Activated naive CD4-positive, alpha-beta T cell (primary cell): ENCODE measurements around the gene PRXL2C.
"Not testable (repeated sequence)": the region's sequence is repeated elsewhere in the genome, so short reads cannot be mapped to it uniquely, and the experiment has no call there.

ENCODE experiments used
- DNase-seq, 4 experiments: peaks; one replicate each; lab custom pipeline; 2025; lab: John Stamatoyannopoulos, UW

PRXL2C gene

DNA sequence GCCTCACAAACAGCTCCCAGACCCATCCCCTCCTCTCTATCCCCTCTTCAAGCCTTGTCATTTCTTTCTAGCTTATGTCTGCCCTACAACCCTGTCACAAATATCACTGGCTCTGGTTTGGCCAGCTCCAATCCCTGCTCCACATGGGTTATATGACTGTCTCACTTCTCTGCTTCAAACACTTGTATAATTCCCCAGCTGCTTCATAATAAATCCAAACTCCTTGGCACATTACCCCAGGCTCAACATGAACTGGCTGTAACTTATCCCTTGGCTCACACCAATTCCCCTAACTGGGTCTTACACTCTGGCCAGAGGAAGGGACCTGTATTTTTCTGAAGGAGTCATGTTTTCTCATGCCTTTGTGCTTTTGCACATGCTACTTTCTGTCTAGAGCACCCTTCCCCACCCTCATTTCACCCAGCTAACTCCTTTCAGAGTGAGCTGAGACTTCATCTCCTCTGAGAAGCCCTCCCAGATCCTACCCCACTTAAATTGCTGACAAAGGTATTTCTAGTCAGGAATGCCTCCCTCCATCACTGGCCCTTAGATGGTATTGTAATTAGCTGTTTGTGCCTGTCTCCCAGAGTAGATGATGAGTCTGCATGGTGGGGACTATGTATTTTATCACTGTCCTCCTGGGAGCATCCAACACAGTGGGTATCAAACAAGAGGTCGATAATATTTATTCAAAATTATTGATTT is 5.3 kb downstream of the PRXL2C start:
- no peak for DNase-seq

DNA sequence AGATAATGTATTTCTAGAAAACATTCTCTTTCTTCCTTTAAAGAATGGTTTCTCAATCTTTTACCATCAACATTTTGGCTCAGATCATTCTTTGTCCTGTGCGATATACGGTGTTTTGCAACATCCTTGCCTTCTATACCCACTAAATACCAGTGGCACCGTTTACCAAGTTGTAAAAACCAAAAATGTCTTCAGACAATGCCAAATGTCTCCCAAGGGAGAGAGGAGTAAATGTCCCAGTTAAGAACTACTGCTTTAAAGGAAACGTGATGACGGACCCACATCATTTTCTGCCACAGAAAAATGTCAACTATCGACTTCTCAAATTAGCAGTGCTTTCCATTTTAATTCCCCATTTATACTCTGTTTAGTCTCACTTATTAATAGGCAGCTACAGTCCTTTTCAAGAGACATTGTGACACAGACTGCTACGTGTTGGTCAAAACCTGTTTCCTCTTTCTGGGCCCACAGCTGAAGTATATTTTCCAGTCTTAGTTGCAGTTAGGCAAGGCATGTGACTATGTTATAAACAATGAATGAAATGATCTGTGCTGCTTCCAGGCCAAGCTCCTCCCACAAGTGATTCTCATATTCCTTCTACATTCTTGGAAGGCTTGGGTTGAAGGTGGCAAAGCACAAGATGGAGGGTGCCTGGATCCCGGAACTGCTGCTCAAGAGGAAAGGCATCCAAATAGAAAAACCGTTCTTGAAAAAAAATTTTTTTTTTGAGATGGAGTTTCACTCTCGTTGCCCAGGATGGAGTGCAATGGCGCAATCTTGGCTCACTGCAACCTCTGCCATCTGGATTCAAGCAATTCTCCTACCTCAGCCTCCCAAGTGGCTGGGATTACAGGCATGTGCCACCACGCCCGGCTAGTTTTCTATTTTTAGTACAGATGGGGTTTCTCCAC is 8.8 kb downstream of the PRXL2C start:
- DNase-seq = no peak

DNA sequence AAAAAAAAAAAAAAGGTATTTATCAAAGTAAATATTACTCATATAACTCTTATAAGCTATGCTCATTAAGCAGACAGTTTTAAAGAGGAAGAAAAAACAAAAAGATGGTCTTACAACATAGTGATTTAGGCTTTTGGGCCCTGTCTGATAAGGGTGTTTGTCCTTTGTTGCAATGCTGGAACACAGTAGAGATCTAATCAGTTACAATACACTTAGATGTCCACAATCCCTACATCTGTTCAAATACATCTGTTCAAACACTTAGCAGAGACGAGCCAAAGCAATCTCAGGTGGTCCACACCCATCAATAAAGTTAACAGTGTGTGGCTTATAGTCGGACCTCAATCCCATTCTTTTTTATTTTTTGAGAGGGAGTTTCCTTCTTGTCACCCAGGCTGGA is 11.0 kb downstream of the PRXL2C start:
- no peak for DNase-seq

DNA sequence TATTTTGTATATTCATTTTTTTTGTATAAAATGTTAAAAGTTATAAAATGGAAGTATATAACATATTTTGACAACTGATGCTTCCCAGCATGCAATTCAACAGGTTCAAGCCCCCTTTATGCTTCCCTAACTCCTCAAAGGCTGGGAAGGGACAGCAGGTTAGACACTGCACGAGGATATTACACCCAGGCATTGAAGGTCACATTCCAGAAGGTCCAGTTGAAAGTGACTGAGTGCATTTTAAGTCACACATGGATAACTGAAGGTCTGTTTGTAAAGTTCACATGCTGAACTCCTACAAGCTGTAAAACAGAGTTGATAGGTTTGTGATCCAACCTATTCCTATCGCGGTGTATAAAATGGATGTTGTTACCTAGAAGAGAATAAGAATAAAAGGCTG is 13.6 kb downstream of the PRXL2C start:
- no peak for DNase-seq

DNA sequence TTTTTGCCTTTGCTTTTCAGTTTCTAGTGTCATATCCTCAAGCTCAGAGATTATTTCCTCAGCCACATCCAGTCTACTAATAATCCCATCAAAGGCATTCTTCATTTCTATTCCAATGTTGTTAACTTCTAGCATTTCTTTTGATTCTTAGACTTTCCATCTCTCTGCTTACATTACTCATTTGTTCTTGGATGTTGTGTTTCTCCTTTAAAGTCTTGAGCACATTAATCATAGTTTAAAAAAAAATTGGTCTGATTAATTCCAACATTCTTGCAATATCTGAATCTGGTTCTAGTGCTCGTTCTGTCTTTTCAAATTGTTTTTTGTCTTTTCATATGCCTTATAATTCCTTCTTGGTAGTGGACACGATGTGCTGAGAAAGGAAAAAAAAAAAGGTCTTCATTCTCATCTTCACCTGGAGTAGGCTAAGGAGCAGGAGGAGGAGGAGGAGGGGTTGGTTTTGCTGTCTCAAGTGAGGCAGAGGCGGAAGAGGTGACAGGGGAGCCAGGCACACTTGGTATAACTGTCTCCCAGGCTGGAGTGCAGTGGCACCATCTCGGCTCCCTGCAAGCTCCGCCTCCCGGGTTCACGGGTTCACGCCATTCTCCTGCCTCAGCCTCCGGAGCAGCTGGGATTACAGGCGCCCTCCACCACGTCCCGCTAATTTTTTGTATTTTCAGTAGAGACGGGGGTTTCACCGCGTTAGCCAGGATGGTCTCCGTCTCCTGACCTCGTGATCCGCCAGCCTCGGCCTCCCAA is 16.3 kb downstream of the PRXL2C start:
- no peak for DNase-seq

- DNase-seq = no peak
Observed at GRCh38 chr9:96636368-96636767, 18.7 kb downstream of the PRXL2C start.

DNA sequence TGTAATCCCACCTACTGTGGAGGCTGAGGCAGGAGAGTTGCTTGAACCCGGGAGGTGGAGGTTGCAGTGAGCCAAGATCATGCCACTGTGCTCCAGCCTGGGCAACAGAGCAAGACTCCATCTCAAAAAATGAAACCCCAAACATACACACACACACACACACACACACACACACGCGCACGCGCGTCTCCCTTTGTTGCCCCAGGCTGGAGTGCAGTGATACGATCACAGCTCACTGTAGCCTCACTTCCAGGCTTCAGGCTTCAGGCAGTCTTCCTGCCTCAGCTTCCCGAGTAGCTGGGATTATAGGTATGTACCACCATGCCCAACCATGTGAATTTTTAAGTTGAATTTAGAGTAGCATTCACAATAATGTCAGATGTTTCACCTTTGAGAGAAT is 21.5 kb downstream of the PRXL2C start:
- not testable (repeated sequence) for DNase-seq

DNA sequence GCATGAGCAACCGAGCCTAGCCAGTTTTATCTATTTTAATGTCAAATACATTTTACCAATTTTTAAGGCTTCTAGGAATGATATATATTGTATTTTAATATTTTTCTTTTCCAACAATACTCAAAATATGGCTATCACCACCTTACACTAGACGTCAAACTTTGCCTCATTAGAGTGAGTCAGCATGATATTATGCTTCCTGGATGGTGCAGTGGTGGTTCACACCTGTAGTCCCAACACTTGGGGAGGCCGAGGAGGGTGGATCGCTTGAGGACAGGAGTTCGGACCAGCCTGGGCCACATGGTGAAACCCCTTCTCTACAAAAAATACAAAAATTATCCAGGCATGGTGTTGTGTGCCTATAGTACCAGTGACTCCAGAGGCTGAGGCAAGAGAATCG is 28.2 kb downstream of the PRXL2C start:
- no peak for DNase-seq

GRCh38 chr9:96621618-96622017 is 33.5 kb downstream of the PRXL2C start:
- DNase-seq = no peak

DNA sequence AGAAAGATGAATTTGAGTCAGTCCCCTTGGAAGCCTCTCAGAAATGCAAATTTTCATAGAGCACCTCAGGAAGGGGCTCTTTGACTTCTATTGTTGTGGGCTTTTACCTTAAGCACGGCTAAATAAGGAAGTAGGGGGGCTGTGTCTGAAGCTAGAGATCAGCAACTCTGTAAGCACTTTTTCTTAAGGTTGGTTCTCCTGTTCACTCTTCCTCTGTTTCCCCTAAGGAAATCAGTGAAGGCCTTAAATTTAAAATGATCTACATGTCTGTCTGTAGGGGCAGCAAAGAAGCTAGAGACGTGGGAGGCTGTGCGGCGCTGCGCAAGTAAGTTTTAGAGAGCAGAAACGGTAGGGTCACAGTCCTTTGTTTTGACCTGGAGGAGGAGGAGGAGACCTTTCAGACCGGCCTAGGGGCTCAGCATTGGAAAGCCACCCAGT is 34.3 kb downstream of the PRXL2C start:
- no peak for DNase-seq

GRCh38 chr9:96620181-96620514 is 35.0 kb downstream of the PRXL2C start:
- DNase-seq = no peak

DNA sequence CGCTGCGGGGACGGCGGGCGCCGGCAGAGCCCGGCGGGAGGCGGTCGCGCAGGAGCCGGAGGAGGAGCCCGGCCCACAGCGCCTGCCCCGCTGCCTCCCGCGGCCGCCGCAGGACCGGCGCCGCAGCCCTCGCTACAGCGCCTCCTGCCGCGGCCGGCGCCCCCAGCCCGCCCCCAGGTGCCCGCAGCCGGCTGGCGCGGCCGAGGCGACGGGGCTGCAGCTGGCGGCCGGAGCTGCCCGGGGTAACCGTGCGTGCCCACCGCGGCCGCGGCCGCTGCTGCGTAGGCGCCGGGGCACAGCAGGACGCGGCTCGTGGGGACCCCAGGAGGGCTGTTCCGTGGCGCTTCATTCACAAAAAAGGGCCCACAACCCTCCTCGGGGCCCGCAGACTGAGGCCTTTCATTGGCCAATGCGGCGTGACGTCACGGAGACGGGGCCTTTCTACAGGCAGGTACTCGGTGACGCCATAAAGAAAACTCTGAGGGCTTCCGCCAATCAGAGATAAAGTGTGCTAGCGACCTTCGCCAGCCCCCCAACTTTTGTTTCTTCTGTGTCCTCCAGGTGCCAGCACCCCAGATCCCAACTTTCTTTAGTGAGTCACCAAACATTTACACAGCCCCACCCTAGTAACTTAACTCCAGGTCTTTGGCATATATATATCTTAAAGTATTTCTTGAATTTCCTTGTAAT is 35.5 kb downstream of the PRXL2C start, which contains the start of gene CDC14B:
TSS of gene CDC14B (minus strand) at position 353 of the 690 bp plus-strand sequence. CDS start 465 bp downstream, outside the sequence.
- peak; percentile 15 to 51 (median 22) for DNase-seq

DNA sequence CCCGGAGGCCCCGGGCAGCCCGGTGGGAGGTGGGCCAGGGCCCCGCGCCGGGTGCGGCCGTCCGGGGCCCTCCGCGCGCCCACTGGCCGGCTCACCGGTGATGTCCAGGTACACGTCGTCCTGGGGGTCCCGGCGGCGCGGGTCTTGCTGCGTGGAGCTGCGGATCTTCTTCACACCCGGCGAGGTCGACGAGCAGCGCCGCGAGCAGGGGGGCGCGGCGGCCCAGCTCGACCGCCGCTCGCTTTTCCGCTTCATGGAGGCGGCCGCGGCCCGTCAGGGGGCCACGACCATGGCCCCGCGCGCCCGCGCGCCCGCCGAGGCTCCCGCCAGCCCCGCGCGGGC is 36.0 kb downstream of the PRXL2C start:
- no peak for DNase-seq

DNA sequence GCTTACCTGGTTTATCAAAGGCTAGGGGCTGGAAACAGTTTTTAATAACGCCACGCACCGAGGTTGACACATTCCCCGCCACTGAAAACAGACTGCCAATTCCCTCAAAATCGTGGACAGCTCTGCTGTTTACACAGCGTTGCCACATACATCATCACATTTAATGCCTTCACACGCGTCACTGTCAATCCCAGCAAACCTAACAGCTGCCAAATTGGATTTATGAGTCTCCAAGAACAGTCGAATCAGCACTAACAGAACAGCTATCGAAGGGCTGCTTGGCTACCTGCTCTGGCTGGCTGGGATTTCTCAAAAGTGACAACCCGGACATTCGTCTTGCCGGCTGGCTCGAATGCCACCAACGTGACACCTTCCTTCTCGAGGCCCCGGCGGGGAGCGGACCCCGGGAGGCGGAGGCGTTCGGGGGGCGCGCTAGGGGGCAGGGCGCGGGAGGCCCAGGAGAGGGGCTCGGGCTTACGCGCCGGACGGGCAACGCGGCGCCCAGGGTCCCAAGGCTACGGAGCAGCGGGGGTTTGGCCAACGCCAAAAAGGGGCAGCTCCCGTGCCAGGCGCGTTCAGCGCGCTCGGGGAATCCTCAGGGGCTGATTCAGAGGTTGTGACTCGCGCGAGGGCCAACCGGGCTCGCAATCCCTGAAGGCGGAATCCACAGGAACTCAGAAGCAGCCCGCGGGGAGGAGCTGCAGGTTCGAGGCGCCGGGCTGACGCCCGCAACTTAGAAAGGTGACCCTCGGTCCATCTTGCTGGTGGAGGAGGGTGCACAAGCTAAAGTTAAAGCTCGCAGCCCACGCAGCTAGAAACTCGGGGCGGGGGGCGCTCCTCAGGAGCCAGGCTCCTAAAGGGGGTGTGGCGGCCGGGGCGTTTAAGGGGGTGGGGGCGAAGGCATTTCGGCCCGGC is 36.7 kb downstream of the PRXL2C start:
- DNase-seq = no peak

GRCh38 chr9:96617439-96618185 is 37.5 kb downstream of the PRXL2C start:
- DNase-seq = no peak

DNA sequence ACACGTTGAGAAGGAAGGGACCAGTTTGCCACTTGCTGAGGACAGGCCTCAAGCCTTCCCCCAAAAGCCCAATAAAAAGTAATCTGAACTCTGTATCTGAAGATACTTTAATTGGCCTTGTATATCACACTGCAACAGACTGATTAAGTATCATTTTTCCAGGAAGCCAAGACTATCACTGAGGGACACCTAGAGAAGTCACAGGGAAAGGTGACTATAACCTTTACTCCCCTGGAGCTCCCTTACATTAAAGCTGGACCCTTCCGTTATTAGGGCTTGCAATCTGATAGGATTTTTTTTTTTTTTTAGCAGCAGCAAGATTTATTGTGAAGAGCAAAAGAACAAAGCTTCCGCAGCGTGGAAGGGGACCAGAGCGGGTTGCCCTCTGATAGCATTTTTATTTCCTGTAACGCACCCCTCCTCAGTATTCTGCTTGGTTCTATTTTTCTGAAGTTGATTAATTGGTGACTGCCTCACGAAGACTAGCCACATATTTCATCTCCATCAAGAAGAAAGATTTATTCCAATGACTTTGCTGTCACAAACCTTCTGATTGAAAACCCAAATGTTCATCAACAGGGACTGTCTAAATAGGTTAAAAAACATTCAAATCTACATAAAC is 38.2 kb downstream of the PRXL2C start:
- DNase-seq = no peak

DNA sequence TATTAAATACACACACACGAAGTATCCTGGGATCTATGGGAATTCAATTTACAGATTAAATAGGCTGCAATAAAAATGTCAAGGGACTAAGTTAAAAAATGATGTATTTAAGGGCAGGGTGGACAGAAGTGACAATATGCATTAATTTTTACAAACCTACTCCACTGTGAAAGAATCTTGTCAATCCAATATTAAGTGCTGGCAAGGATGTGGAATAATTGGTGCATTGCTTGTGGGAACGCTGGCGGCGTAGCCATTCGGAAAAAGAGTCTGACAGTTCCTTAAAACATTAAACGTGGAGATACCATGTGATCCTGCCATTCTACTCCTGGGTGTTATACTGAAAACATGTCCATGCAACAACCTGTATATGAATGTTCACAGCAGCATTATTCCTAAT is 39.7 kb downstream of the PRXL2C start:
- no peak for DNase-seq

DNA sequence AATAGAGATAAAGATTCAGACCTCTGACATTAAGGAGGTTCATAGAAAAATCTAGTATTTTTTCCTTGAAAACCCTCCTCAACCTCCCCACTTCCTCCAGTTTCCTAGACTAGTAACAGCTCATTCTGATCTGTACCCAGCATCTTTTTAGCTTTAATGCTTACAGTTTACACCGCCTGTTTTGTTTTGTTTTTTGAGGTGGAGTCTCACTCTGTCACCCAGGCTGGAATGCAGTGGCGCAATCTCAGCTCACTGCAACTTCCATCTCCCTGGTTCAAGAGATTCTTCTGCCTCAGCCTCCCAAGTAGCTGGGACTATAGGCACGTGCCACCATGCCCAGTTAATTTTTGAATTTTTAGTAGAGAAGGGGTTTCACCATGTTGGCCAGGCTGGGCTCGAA is 40.5 kb downstream of the PRXL2C start:
- DNase-seq = not testable (repeated sequence)

- no peak for DNase-seq
Observed at GRCh38 chr9:96612966-96613589, 42.0 kb downstream of the PRXL2C start.
